Germinal center (tissue), 1 donor: Measurements from ENCODE around the gene DYRK2.
"Not testable (repeated sequence)": the region's sequence is repeated elsewhere in the genome, so short reads cannot be mapped to it uniquely, and the experiment has no call there.

Source experiments
- DNase-seq: peaks from one replicate; pipeline ENCODE4 v3.0.0; 2012; ENCODE audit warnings: mixed read lengths, low spot score

DYRK2 gene

GRCh38 chr12:67671419-67671818 lies 22.9 kb downstream of the DYRK2 start:
- no peak for DNase-seq

- no peak for DNase-seq
Observed at GRCh38 chr12:67671892-67672291, 23.3 kb downstream of the DYRK2 start.

GRCh38 chr12:67672507-67672906 lies 24.0 kb downstream of the DYRK2 start:
- not testable (repeated sequence) for DNase-seq

GRCh38 chr12:67673509-67673908 lies 25.0 kb downstream of the DYRK2 start:
- not testable (repeated sequence) for DNase-seq

- DNase-seq = no peak
Observed at GRCh38 chr12:67674417-67674816, 25.9 kb downstream of the DYRK2 start.

- DNase-seq = no peak
Observed at GRCh38 chr12:67676624-67677023, 28.1 kb downstream of the DYRK2 start.

GRCh38 chr12:67677166-67677565 lies 28.6 kb downstream of the DYRK2 start:
- DNase-seq = no peak

- DNase-seq = no peak
Observed at GRCh38 chr12:67681105-67681778, 32.7 kb downstream of the DYRK2 start.

- no peak for DNase-seq
Observed at GRCh38 chr12:67681941-67682620, 33.5 kb downstream of the DYRK2 start.

GRCh38 chr12:67689385-67689784 lies 40.8 kb downstream of the DYRK2 start:
- no peak for DNase-seq

- no peak for DNase-seq
Observed at GRCh38 chr12:67690656-67691055, 42.1 kb downstream of the DYRK2 start.

GRCh38 chr12:67691220-67691619 lies 42.7 kb downstream of the DYRK2 start:
- no peak for DNase-seq

- DNase-seq = no peak
Observed at GRCh38 chr12:67692135-67692534, 43.6 kb downstream of the DYRK2 start.

GRCh38 chr12:67692966-67693365 lies 44.4 kb downstream of the DYRK2 start:
- DNase-seq = peak; percentile 36

- DNase-seq = no peak
Observed at GRCh38 chr12:67693894-67694293, 45.3 kb downstream of the DYRK2 start.

GRCh38 chr12:67694306-67694900 lies 45.9 kb downstream of the DYRK2 start:
- no peak for DNase-seq

- no peak for DNase-seq
Observed at GRCh38 chr12:67695974-67696373, 47.4 kb downstream of the DYRK2 start.

GRCh38 chr12:67697443-67697842 lies 48.9 kb downstream of the DYRK2 start:
- no peak for DNase-seq

- DNase-seq = no peak
Observed at GRCh38 chr12:67697967-67698366, 49.4 kb downstream of the DYRK2 start.

GRCh38 chr12:67698672-67699581 lies 50.4 kb downstream of the DYRK2 start:
- peak; percentile 55 for DNase-seq

- DNase-seq = no peak
Observed at GRCh38 chr12:67701121-67701520, 52.6 kb downstream of the DYRK2 start.

- DNase-seq = no peak
Observed at GRCh38 chr12:67702136-67702535, 53.6 kb downstream of the DYRK2 start.
